K562 (cell line): ENCODE results near the gene ST6GALNAC3.

Experiments used
- CBX5 ChIP-seq: IDR thresholded peaks from 2 replicates; pipeline ENCODE4 v1.6.1; 2014; ENCODE audit warnings: low read depth, borderline replicate concordance
- STAT6 ChIP-seq: sonication (generic); formaldehyde crosslinking; IDR thresholded peaks from 2 replicates; pipeline ENCODE4 v1.8.1; 2023; ENCODE audit warnings: mild to moderate bottlenecking, missing genetic modification reagents
- TBP ChIP-seq: optimal IDR thresholded peaks from 2 replicates; pipeline ENCODE3; 2011; ENCODE audit warnings: low read depth, low read length, improper control_type of control experiment

- no peak for TF ChIP-seq TBP
- TF ChIP-seq STAT6 (CRISPR knock-in tag), result no peak
- no peak for TF ChIP-seq CBX5
Measured at GRCh38 chr1:76160225-76160624, 85.7 kb downstream of the ST6GALNAC3 start.
